ENCODE results near the gene DGKQ.
"Not testable (repeated sequence)": the region's sequence is repeated elsewhere in the genome, so short reads cannot be mapped to it uniquely, and the experiment has no call there.

DGKQ gene

GRCh38 chr4:1010395-1011021 lies 37.1 kb upstream of the DGKQ start:
- DNase-seq (ENCODE audit: low read depth): no peak

- DNase-seq (ENCODE audit: low read depth): no peak
Observed at GRCh38 chr4:1009542-1010394, 36.4 kb upstream of the DGKQ start.

GRCh38 chr4:1008840-1009541 lies 35.6 kb upstream of the DGKQ start:
- DNase-seq (ENCODE audit: low read depth): no peak

GRCh38 chr4:1006856-1007255 lies 33.5 kb upstream of the DGKQ start:
- DNase-seq (ENCODE audit: low read depth): no peak

GRCh38 chr4:1004557-1005485 lies 31.5 kb upstream of the DGKQ start:
- no peak for DNase-seq (ENCODE audit: low read depth)

- DNase-seq (ENCODE audit: low read depth): no peak
Observed at GRCh38 chr4:1004071-1004418, 30.7 kb upstream of the DGKQ start.

GRCh38 chr4:1003271-1004070 lies 30.1 kb upstream of the DGKQ start:
- no peak for DNase-seq (ENCODE audit: low read depth)

- DNase-seq (ENCODE audit: low read depth): no peak
Observed at GRCh38 chr4:1002631-1003251, 29.4 kb upstream of the DGKQ start.

- no peak for DNase-seq (ENCODE audit: low read depth)
Observed at GRCh38 chr4:1002131-1002630, 28.8 kb upstream of the DGKQ start.

- DNase-seq (ENCODE audit: low read depth): no peak
Observed at GRCh38 chr4:1001561-1002130, 28.3 kb upstream of the DGKQ start.

GRCh38 chr4:1000686-1001260 lies 27.4 kb upstream of the DGKQ start:
- no peak for DNase-seq (ENCODE audit: low read depth)

GRCh38 chr4:999882-1000425 lies 26.6 kb upstream of the DGKQ start:
- DNase-seq (ENCODE audit: low read depth): no peak

GRCh38 chr4:999240-999863 lies 26.0 kb upstream of the DGKQ start:
- DNase-seq (ENCODE audit: low read depth): not testable (repeated sequence)

- no peak for DNase-seq (ENCODE audit: low read depth)
Observed at GRCh38 chr4:998096-998691, 24.8 kb upstream of the DGKQ start.

- no peak for DNase-seq (ENCODE audit: low read depth)
Observed at GRCh38 chr4:997375-998071, 24.2 kb upstream of the DGKQ start.

GRCh38 chr4:996997-997374 lies 23.6 kb upstream of the DGKQ start:
- no peak for DNase-seq (ENCODE audit: low read depth)

- DNase-seq (ENCODE audit: low read depth): no peak
Observed at GRCh38 chr4:996030-996996, 22.9 kb upstream of the DGKQ start.
